GM12864 (cell line): Measurements from ENCODE around the gene PNKP.

Source experiments
- DNase-seq: peaks from one replicate; pipeline ENCODE4 v3.0.0-alpha.2; 2011; ENCODE audit warnings: low read depth
- H3K4me3 ChIP-seq: 2 replicates; pipeline ENCODE4 v1.5.1; 2011; ENCODE audit warnings: mild to moderate bottlenecking, low read depth, low read length, control low read depth
- TF ChIP-seq, protein P1 (sequence below): IDR thresholded peaks from 2 replicates; pipeline ENCODE4 v1.5.1; 2011; ENCODE audit warnings: low read depth, mild to moderate bottlenecking, moderate library complexity, low read length, control low read depth, inconsistent platforms; ENCODE audit errors: missing control alignments

Gene PNKP

GRCh38 chr19:49817964-49818648 lies 49.3 kb downstream of the PNKP start, which contains the start of gene MED25:
Gene MED25 (plus strand): TSS chr19:49818289. CDS start chr19:49818342, 53 bp downstream.
- TF ChIP-seq, protein P1, sequence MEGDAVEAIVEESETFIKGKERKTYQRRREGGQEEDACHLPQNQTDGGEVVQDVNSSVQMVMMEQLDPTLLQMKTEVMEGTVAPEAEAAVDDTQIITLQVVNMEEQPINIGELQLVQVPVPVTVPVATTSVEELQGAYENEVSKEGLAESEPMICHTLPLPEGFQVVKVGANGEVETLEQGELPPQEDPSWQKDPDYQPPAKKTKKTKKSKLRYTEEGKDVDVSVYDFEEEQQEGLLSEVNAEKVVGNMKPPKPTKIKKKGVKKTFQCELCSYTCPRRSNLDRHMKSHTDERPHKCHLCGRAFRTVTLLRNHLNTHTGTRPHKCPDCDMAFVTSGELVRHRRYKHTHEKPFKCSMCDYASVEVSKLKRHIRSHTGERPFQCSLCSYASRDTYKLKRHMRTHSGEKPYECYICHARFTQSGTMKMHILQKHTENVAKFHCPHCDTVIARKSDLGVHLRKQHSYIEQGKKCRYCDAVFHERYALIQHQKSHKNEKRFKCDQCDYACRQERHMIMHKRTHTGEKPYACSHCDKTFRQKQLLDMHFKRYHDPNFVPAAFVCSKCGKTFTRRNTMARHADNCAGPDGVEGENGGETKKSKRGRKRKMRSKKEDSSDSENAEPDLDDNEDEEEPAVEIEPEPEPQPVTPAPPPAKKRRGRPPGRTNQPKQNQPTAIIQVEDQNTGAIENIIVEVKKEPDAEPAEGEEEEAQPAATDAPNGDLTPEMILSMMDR: peak; percentile 28
- DNase-seq: peak; percentile 73
- H3K4me3 ChIP-seq: peak within 1 kb of the TSS; percentile 85

GRCh38 chr19:49816590-49816989 lies 50.8 kb downstream of the PNKP start:
- DNase-seq: no peak

GRCh38 chr19:49814010-49814409 lies 53.4 kb downstream of the PNKP start:
- TF ChIP-seq, protein P1: no peak
- H3K4me3 ChIP-seq: no peak overlapping the region
- no peak for DNase-seq

More at GRCh38 chr19:49816590-49816989, 50.8 kb downstream of the PNKP start:
- TF ChIP-seq, protein P1: no peak
- no peak overlapping the region for H3K4me3 ChIP-seq

GRCh38 chr19:49812997-49813861 lies 54.1 kb downstream of the PNKP start, which contains the start of gene FUZ:
Gene FUZ (minus strand): TSS chr19:49813292. CDS start chr19:49813106, 186 bp downstream.
- peak; percentile 92 for DNase-seq
- TF ChIP-seq, protein P1: no peak

GRCh38 chr19:49812452-49812996 lies 54.9 kb downstream of the PNKP start:
- DNase-seq: no peak
- TF ChIP-seq, protein P1: no peak
- H3K4me3 ChIP-seq: peak overlapping the region; percentile 70

More at GRCh38 chr19:49812997-49813861, 54.1 kb downstream of the PNKP start, which contains the start of gene FUZ:
- H3K4me3 ChIP-seq: peak within 1 kb of the TSS; percentile 70

DNA sequence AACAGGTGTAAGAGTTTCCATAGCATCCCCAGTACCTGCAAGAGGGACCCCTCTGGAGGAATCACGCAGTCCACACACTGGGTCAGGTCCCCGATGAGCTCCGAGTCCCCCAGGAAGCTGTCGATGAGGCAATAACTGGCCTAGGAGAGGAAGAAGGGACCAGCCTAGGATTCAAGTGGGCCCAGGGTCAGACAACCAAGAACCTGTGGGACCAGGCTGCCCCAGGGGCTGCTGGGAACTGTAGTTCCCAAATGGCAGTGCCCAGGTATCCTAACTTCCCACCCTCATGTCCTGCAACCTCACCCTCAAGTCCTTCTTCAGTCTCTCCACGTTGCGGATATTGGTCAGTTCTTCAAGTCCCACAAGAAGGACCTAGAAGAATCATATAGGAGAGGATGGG lies 56.0 kb downstream of the PNKP start:
- TF ChIP-seq, protein P1: no peak
- H3K4me3 ChIP-seq: no peak overlapping the region
- no peak for DNase-seq
